Nucleus accumbens (tissue), 56 donors: ENCODE results near the gene RRAS.

Experiments
- DNase-seq, 56 donors: peaks; one replicate each; lab custom pipeline; 2025; lab: John Stamatoyannopoulos, UW

The RRAS gene

GRCh38 chr19:49656456-49657109, 16.6 kb upstream of the RRAS start:
- no peak for DNase-seq

- DNase-seq, result no peak
Observed at GRCh38 chr19:49655570-49656455, 15.9 kb upstream of the RRAS start.

GRCh38 chr19:49654581-49654980, 14.6 kb upstream of the RRAS start:
- no peak for DNase-seq

GRCh38 chr19:49653466-49653806, 13.5 kb upstream of the RRAS start:
- DNase-seq, result no peak

- DNase-seq, result no peak
Observed at GRCh38 chr19:49652551-49653465, 12.9 kb upstream of the RRAS start.

GRCh38 chr19:49651820-49652550, 12.0 kb upstream of the RRAS start:
- no peak for DNase-seq

- DNase-seq, result no peak
Observed at GRCh38 chr19:49651029-49651819, 11.3 kb upstream of the RRAS start.

- DNase-seq, result no peak
Observed at GRCh38 chr19:49646586-49646985, 6.6 kb upstream of the RRAS start.

GRCh38 chr19:49645995-49646394, 6.1 kb upstream of the RRAS start:
- no peak for DNase-seq

GRCh38 chr19:49645592-49645991, 5.6 kb upstream of the RRAS start:
- no peak for DNase-seq

GRCh38 chr19:49643466-49643865, 3.5 kb upstream of the RRAS start:
- no peak for DNase-seq

- DNase-seq, result no peak
Observed at GRCh38 chr19:49642492-49643035, 2.6 kb upstream of the RRAS start.

- DNase-seq, result peak; percentile 91 to 100 (median 99)
Observed at GRCh38 chr19:49641688-49642491, 1.9 kb upstream of the RRAS start, which contains the start of gene SCAF1. Gene SCAF1, plus strand, starts transcription at chr19:49642209. Its CDS starts 2,818 bp downstream, at chr19:49645027.

GRCh38 chr19:49639401-49640112, 386 bp downstream of the RRAS start:
- DNase-seq, result no peak

- DNase-seq, result peak in 7 of 56 donors; percentile 4 to 43 (median 15)
Observed at GRCh38 chr19:49637821-49638738, 1.9 kb downstream of the RRAS start.

GRCh38 chr19:49636233-49636932, 3.6 kb downstream of the RRAS start:
- DNase-seq, result no peak
